Tibial nerve (tissue), 3 donors: ENCODE results near the gene ABL2.

Source experiments
- POLR2A ChIP-seq, 2 donors: fragments of 450-650 bp; IDR thresholded peaks; one replicate each; pipeline ENCODE4 v1.6.1; 2017; ENCODE audit warnings: antibody characterized with exemption in 2 of 2, mild to moderate bottlenecking in 2 of 2, moderate library complexity in 2 of 2
- TF ChIP-seq, protein P1 (sequence below), 5 experiments: fragments of 200-600 bp in 3 of 5; fragments of 450-650 bp in 2 of 5; sonication (generic) in 3 of 5; IDR thresholded peaks; one replicate each; pipeline ENCODE4 v1.5.1; 2016 to 2019; ENCODE audit warnings: antibody characterized with exemption in 5 of 5, mild to moderate bottlenecking in 3 of 5, moderate library complexity in 2 of 5

DNA sequence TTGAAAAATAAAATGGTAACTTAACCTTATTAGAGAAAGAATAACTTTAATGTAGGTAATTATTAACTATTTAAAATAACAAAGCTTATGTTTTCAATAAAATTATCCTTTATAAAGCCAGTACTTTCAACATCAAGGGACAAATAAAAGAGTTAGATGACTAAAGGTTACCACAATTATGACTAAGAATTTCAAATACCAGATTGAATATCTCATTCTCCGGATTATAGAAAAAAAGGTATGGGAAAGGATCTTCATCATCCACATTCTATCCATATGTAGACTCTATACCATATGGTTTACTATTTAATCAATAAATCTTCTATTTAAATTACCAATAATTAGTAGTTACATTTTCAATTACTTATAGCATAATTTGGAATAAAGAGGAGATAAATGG is 84.9 kb downstream of the ABL2 start:
- TF ChIP-seq POLR2A (IDR thresholded peaks at IDR 0.05), result no peak
- TF ChIP-seq, protein P1, sequence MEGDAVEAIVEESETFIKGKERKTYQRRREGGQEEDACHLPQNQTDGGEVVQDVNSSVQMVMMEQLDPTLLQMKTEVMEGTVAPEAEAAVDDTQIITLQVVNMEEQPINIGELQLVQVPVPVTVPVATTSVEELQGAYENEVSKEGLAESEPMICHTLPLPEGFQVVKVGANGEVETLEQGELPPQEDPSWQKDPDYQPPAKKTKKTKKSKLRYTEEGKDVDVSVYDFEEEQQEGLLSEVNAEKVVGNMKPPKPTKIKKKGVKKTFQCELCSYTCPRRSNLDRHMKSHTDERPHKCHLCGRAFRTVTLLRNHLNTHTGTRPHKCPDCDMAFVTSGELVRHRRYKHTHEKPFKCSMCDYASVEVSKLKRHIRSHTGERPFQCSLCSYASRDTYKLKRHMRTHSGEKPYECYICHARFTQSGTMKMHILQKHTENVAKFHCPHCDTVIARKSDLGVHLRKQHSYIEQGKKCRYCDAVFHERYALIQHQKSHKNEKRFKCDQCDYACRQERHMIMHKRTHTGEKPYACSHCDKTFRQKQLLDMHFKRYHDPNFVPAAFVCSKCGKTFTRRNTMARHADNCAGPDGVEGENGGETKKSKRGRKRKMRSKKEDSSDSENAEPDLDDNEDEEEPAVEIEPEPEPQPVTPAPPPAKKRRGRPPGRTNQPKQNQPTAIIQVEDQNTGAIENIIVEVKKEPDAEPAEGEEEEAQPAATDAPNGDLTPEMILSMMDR (IDR thresholded peaks at IDR 0.05), result no peak
